GM23338 (cell line): ENCODE measurements around the gene INHBB. TPM values are rescaled to one million over a fixed set of nuclear protein-coding genes. Genes with fewer than 3 reads are reported as not detected.

Experiments
- ATAC-seq: fragments of 200-7000 bp; cut with Tn5 transposase; 3 replicates; pipeline ENCODE4 v1.9.1; 2020
- DNase-seq: peaks from one replicate; pipeline ENCODE4 v3.0.0-alpha.2; 2015; ENCODE audit warnings: low spot score
- H2AFZ ChIP-seq: fragments of 200-600 bp; sonication (generic); 2 replicates; pipeline ENCODE4 v1.8.0; 2016; ENCODE audit warnings: antibody characterized with exemption, mild to moderate bottlenecking, moderate library complexity
- H3F3A ChIP-seq: fragments of 200-600 bp; sonication (generic); replicated peaks from 2 replicates; pipeline ENCODE4 v1.8.0; 2017; ENCODE audit warnings: antibody characterized with exemption, mixed run types, low read depth
- H3K27ac ChIP-seq: fragments of 200-600 bp; sonication (generic); 2 replicates; pipeline ENCODE4 v1.6.1; 2016; ENCODE audit warnings: low read depth
- H3K27me3 ChIP-seq: fragments of 200-600 bp; sonication (generic); 2 replicates; pipeline ENCODE4 v1.8.0; 2016; ENCODE audit warnings: mild to moderate bottlenecking, mixed run types, moderate library complexity; ENCODE audit not compliant: insufficient read depth
- H3K36me3 ChIP-seq: fragments of 200-600 bp; sonication (generic); 2 replicates; pipeline ENCODE4 v1.8.0; 2016; ENCODE audit warnings: mild to moderate bottlenecking; ENCODE audit not compliant: insufficient read depth
- H3K4me1 ChIP-seq: fragments of 200-600 bp; sonication (generic); 2 replicates; pipeline ENCODE4 v1.8.0; 2016; ENCODE audit warnings: mild to moderate bottlenecking, moderate library complexity; ENCODE audit not compliant: insufficient read depth
- H3K4me2 ChIP-seq: fragments of 200-600 bp; sonication (generic); 2 replicates; pipeline ENCODE4 v1.7.1; 2017; ENCODE audit warnings: mixed run types
- H3K4me3 ChIP-seq: fragments of 200-600 bp; sonication (generic); 2 replicates; pipeline ENCODE4 v1.6.1; 2016; ENCODE audit warnings: mixed run types
- H3K79me2 ChIP-seq: fragments of 200-600 bp; sonication (generic); replicated peaks from 2 replicates; pipeline ENCODE4 v1.8.0; 2017; ENCODE audit warnings: mild to moderate bottlenecking; ENCODE audit not compliant: insufficient read depth
- H3K9me2 ChIP-seq: fragments of 200-600 bp; sonication (generic); 2 replicates; pipeline ENCODE4 v1.8.0; 2017; ENCODE audit not compliant: insufficient read depth
- H4K20me1 ChIP-seq: fragments of 200-600 bp; sonication (generic); replicated peaks from 2 replicates; pipeline ENCODE4 v1.8.0; 2017; ENCODE audit warnings: mild to moderate bottlenecking; ENCODE audit not compliant: insufficient read depth
- H3K27ac Mint-ChIP-seq: 2 replicates; pipeline ENCODE4 v1.8.0; 2020; ENCODE audit warnings: inconsistent platforms, mild to moderate bottlenecking, moderate library complexity, mixed read lengths
- H3K27me3 Mint-ChIP-seq: 3 replicates; pipeline ENCODE4 v1.8.0; 2022; ENCODE audit warnings: low read depth, mild to moderate bottlenecking, moderate library complexity, mixed read lengths, inconsistent platforms; ENCODE audit not compliant: insufficient read depth, poor library complexity
- H3K36me3 Mint-ChIP-seq: 3 replicates; pipeline ENCODE4 v1.8.0; 2021; ENCODE audit warnings: low read depth, mild to moderate bottlenecking, inconsistent platforms, moderate library complexity, mixed read lengths
- H3K4me1 Mint-ChIP-seq: 3 replicates; pipeline ENCODE4 v1.8.0; 2020; ENCODE audit warnings: mild to moderate bottlenecking, inconsistent platforms, mixed read lengths
- H3K4me3 Mint-ChIP-seq: 3 replicates; pipeline ENCODE4 v1.8.0; 2021; ENCODE audit warnings: moderate library complexity, mild to moderate bottlenecking, inconsistent platforms, mixed read lengths
- H3K9me3 Mint-ChIP-seq: 3 replicates; pipeline ENCODE4 v1.8.0; 2020; ENCODE audit warnings: moderate library complexity, mild to moderate bottlenecking, inconsistent platforms, mixed read lengths
- CREB1 ChIP-seq: fragments of 250-450 bp; sonication (Bioruptor Pico); IDR thresholded peaks from 2 replicates; pipeline ENCODE4 v1.5.0; 2020; ENCODE audit warnings: low read depth, mild to moderate bottlenecking, moderate library complexity
- EZH2 ChIP-seq: fragments of 200-600 bp; sonication (generic); IDR thresholded peaks from one replicate; pipeline ENCODE4 v1.8.0; 2017; ENCODE audit warnings: antibody characterized with exemption, mild to moderate bottlenecking, low read depth; ENCODE audit not compliant: unreplicated experiment
- EZH2phosphoT487 ChIP-seq: fragments of 200-600 bp; sonication (generic); IDR thresholded peaks from one replicate; pipeline ENCODE4 v1.8.1; 2018; ENCODE audit warnings: antibody characterized with exemption; ENCODE audit not compliant: unreplicated experiment
- JUNB ChIP-seq: IDR thresholded peaks from one replicate; pipeline ENCODE4 v1.6.1; 2016; ENCODE audit warnings: antibody characterized with exemption; ENCODE audit not compliant: unreplicated experiment
- NANOG ChIP-seq: IDR thresholded peaks from 2 replicates; pipeline ENCODE4 v1.6.1; 2016; ENCODE audit warnings: antibody characterized with exemption, borderline replicate concordance
- POLR2AphosphoS5 ChIP-seq: IDR thresholded peaks from 2 replicates; pipeline ENCODE4 v1.6.1; 2016; ENCODE audit warnings: antibody characterized with exemption, low read depth
- STAT1 ChIP-seq: IDR thresholded peaks from one replicate; pipeline ENCODE4 v1.6.1; 2016; ENCODE audit warnings: antibody characterized with exemption; ENCODE audit not compliant: unreplicated experiment
- ZNF114 ChIP-seq: fragments of 250-450 bp; sonication (Bioruptor Pico); IDR thresholded peaks from 2 replicates; pipeline ENCODE4 v1.5.0; 2020; ENCODE audit warnings: mild to moderate bottlenecking, moderate library complexity
- ZNF331 ChIP-seq: fragments of 250-450 bp; sonication (Bioruptor Pico); IDR thresholded peaks from 2 replicates; pipeline ENCODE4 v1.5.0; 2020; ENCODE audit warnings: low read depth, mild to moderate bottlenecking, moderate library complexity
- polyA plus RNA-seq: library from polyadenylated mRNA; unstranded; fragments of >200 nt; fragmentation: Nextera tagmentation; extraction: Ambion mirVana; gene quantifications from 2 replicates; pipeline ENCODE4 v1.2.1, GENCODE V29; 2016
- total RNA-seq: library from RNA; depleted of rRNA; stranded (reverse); fragments of >200 nt; shearing (Covaris generic); gene quantifications from 2 replicates; pipeline ENCODE4 v1.2.3, GENCODE V29; 2014
- TF ChIP-seq, protein P1 (sequence below), 2 experiments: fragments of 200-600 bp in 1 of 2; sonication (generic) in 1 of 2; conservative IDR thresholded peaks; 2 replicates each; pipeline versions ENCODE4 v1.5.1 to v1.6.1; 2016 to 2017; ENCODE audit warnings: antibody characterized with exemption in 2 of 2, low read depth in 2 of 2, mild to moderate bottlenecking in 2 of 2, moderate library complexity in 1 of 2
- TF ChIP-seq, protein P2 (sequence below): fragments of 250-450 bp; sonication (Bioruptor Pico); IDR thresholded peaks from 2 replicates; pipeline ENCODE4 v1.5.0; 2020; ENCODE audit warnings: mild to moderate bottlenecking, moderate library complexity
- TF ChIP-seq, protein P3 (sequence below): IDR thresholded peaks from one replicate; pipeline ENCODE4 v1.6.1; 2018; ENCODE audit warnings: antibody characterized with exemption; ENCODE audit not compliant: unreplicated experiment

Gene INHBB
- total and polyA plus RNA-seq, 2 experiments from 2014 or later, result 0.21 TPM; not detected in 1

DNA sequence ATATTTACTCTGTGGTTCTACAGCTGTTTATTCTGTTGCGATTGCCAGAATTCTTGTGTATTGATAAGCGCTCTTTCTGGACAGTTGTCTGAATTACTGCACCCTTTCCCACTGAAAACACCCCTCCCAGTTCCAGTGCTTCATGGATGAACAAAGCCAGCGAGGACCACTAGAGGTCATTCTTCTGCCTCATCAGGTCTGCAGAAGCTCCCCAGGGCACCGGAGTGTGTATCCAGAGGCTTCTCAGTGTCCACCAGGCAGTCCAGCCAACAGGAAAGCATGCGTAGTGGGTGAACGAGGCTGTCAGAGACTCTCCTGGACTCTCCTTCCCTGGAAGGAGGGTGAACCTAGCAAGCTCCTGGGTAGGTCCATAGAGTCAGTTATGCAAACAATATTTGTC lies 40.6 kb upstream of the INHBB start:
- Histone ChIP-seq H3K27me3 (peaks cover 12% of the 10 kb centered on the region; the same call in 1 of the 2 replicates), H4K20me1 (no peaks in the 10 kb centered on the region; the same call in 1 of the 2 replicates), H3K27ac (no peak overlapping the region), H3K36me3 (no peaks in the 10 kb centered on the region), H3K9me2 (no peaks in the 10 kb centered on the region), H3K4me3 (no peak overlapping the region), H3K4me2 (no peak overlapping the region), H2AFZ (no peak overlapping the region), H3K4me1 (no peaks in the 10 kb centered on the region; the same call in 1 of the 2 replicates), H3F3A (no peaks in the 10 kb centered on the region), H3K79me2 (no peaks in the 10 kb centered on the region)
- DNase-seq, result peak; percentile 41
- Mint-ChIP-seq H3K9me3 (no peaks in the 10 kb centered on the region; the same call in 2 of the 3 replicates), H3K27ac (no peak overlapping the region), H3K36me3 (no peaks in the 10 kb centered on the region), H3K27me3 (peaks cover 26% of the 10 kb centered on the region), H3K4me3 (no peak overlapping the region), H3K4me1 (peaks cover 4% of the 10 kb centered on the region; the same call in 2 of the 3 replicates)
- TF ChIP-seq, protein P1, sequence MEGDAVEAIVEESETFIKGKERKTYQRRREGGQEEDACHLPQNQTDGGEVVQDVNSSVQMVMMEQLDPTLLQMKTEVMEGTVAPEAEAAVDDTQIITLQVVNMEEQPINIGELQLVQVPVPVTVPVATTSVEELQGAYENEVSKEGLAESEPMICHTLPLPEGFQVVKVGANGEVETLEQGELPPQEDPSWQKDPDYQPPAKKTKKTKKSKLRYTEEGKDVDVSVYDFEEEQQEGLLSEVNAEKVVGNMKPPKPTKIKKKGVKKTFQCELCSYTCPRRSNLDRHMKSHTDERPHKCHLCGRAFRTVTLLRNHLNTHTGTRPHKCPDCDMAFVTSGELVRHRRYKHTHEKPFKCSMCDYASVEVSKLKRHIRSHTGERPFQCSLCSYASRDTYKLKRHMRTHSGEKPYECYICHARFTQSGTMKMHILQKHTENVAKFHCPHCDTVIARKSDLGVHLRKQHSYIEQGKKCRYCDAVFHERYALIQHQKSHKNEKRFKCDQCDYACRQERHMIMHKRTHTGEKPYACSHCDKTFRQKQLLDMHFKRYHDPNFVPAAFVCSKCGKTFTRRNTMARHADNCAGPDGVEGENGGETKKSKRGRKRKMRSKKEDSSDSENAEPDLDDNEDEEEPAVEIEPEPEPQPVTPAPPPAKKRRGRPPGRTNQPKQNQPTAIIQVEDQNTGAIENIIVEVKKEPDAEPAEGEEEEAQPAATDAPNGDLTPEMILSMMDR (conservative IDR thresholded peaks at IDR 0.05; ENCODE audit: low read depth in 2 of 2), result peak; percentile 43 to 68
- no peak for TF ChIP-seq JUNB
- no peak for TF ChIP-seq EZH2phosphoT487
- TF ChIP-seq POLR2AphosphoS5, result no peak
- TF ChIP-seq, protein P2, sequence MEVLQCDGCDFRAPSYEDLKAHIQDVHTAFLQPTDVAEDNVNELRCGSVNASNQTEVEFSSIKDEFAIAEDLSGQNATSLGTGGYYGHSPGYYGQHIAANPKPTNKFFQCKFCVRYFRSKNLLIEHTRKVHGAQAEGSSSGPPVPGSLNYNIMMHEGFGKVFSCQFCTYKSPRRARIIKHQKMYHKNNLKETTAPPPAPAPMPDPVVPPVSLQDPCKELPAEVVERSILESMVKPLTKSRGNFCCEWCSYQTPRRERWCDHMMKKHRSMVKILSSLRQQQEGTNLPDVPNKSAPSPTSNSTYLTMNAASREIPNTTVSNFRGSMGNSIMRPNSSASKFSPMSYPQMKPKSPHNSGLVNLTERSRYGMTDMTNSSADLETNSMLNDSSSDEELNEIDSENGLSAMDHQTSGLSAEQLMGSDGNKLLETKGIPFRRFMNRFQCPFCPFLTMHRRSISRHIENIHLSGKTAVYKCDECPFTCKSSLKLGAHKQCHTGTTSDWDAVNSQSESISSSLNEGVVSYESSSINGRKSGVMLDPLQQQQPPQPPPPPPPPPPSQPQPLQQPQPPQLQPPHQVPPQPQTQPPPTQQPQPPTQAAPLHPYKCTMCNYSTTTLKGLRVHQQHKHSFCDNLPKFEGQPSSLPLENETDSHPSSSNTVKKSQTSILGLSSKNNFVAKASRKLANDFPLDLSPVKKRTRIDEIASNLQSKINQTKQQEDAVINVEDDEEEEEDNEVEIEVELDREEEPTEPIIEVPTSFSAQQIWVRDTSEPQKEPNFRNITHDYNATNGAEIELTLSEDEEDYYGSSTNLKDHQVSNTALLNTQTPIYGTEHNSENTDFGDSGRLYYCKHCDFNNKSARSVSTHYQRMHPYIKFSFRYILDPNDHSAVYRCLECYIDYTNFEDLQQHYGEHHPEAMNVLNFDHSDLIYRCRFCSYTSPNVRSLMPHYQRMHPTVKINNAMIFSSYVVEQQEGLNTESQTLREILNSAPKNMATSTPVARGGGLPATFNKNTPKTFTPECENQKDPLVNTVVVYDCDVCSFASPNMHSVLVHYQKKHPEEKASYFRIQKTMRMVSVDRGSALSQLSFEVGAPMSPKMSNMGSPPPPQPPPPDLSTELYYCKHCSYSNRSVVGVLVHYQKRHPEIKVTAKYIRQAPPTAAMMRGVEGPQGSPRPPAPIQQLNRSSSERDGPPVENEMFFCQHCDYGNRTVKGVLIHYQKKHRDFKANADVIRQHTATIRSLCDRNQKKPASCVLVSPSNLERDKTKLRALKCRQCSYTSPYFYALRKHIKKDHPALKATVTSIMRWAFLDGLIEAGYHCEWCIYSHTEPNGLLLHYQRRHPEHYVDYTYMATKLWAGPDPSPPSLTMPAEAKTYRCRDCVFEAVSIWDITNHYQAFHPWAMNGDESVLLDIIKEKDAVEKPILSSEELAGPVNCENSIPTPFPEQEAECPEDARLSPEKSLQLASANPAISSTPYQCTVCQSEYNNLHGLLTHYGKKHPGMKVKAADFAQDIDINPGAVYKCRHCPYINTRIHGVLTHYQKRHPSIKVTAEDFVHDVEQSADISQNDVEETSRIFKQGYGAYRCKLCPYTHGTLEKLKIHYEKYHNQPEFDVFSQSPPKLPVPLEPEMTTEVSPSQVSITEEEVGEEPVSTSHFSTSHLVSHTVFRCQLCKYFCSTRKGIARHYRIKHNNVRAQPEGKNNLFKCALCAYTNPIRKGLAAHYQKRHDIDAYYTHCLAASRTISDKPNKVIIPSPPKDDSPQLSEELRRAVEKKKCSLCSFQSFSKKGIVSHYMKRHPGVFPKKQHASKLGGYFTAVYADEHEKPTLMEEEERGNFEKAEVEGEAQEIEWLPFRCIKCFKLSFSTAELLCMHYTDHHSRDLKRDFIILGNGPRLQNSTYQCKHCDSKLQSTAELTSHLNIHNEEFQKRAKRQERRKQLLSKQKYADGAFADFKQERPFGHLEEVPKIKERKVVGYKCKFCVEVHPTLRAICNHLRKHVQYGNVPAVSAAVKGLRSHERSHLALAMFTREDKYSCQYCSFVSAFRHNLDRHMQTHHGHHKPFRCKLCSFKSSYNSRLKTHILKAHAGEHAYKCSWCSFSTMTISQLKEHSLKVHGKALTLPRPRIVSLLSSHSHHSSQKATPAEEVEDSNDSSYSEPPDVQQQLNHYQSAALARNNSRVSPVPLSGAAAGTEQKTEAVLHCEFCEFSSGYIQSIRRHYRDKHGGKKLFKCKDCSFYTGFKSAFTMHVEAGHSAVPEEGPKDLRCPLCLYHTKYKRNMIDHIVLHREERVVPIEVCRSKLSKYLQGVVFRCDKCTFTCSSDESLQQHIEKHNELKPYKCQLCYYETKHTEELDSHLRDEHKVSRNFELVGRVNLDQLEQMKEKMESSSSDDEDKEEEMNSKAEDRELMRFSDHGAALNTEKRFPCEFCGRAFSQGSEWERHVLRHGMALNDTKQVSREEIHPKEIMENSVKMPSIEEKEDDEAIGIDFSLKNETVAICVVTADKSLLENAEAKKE (CRISPR knock-in tag), result 0 out of 2 replicates have a peak, but pooled peaks have one; percentile 18
- TF ChIP-seq, protein P3, sequence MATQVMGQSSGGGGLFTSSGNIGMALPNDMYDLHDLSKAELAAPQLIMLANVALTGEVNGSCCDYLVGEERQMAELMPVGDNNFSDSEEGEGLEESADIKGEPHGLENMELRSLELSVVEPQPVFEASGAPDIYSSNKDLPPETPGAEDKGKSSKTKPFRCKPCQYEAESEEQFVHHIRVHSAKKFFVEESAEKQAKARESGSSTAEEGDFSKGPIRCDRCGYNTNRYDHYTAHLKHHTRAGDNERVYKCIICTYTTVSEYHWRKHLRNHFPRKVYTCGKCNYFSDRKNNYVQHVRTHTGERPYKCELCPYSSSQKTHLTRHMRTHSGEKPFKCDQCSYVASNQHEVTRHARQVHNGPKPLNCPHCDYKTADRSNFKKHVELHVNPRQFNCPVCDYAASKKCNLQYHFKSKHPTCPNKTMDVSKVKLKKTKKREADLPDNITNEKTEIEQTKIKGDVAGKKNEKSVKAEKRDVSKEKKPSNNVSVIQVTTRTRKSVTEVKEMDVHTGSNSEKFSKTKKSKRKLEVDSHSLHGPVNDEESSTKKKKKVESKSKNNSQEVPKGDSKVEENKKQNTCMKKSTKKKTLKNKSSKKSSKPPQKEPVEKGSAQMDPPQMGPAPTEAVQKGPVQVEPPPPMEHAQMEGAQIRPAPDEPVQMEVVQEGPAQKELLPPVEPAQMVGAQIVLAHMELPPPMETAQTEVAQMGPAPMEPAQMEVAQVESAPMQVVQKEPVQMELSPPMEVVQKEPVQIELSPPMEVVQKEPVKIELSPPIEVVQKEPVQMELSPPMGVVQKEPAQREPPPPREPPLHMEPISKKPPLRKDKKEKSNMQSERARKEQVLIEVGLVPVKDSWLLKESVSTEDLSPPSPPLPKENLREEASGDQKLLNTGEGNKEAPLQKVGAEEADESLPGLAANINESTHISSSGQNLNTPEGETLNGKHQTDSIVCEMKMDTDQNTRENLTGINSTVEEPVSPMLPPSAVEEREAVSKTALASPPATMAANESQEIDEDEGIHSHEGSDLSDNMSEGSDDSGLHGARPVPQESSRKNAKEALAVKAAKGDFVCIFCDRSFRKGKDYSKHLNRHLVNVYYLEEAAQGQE, result no peak
- TF ChIP-seq ZNF331 (CRISPR knock-in tag), result no peak
- TF ChIP-seq EZH2, result no peak
- TF ChIP-seq CREB1, result no peak
- TF ChIP-seq NANOG, result no peak
- no peak for TF ChIP-seq ZNF114 (CRISPR knock-in tag)
- no peak for TF ChIP-seq STAT1
- ATAC-seq, result peak; percentile 20; the same call in 1 of the 3 replicates
